Left cardiac atrium (tissue), 4 donors: ENCODE measurements around the gene CMSS1. TPM values are rescaled to one million over a fixed set of nuclear protein-coding genes. Genes with fewer than 3 reads are reported as not detected.

Experiments
- ATAC-seq, 2 donors: fragments of 200-7000 bp; cut with Tn5 transposase; one replicate each; pipeline ENCODE4 v1.9.1; 2020; ENCODE audit warnings: mild to moderate bottlenecking in 2 of 2, moderate library complexity in 2 of 2
- DNase-seq: peaks from one replicate; pipeline ENCODE4 v3.0.0-alpha.2; 2020
- intact Hi-C, 2 donors: fragments of 100-400 bp; cut with DNase I; formaldehyde crosslinking; loops; one replicate each; pipeline versions ENCODE4 v1.14.1 to v1.15.1; 2022 to 2023
- total RNA-seq, 2 donors: library from RNA; stranded (reverse); fragmentation: NEBNext Ultra II Directional; extraction: Animal tissue kit (Norgen Biotek cat#: 25700); gene quantifications; one replicate each; pipeline ENCODE4 v1.2.1, GENCODE V29; 2021
- donor health status: DM: no; HTN: yes; CAD: no.
- donor health status: DM: no; HTN: yes; CAD: no; lungs with severe emphysema.
- donor health status: DM: yes; HTN: yes; CAD: no.
- donor health status: Dilated cardiomyopathy.

Gene CMSS1
- total RNA-seq, 2 donors from 2014 or later = 28.7 to 33.7 TPM

DNA sequence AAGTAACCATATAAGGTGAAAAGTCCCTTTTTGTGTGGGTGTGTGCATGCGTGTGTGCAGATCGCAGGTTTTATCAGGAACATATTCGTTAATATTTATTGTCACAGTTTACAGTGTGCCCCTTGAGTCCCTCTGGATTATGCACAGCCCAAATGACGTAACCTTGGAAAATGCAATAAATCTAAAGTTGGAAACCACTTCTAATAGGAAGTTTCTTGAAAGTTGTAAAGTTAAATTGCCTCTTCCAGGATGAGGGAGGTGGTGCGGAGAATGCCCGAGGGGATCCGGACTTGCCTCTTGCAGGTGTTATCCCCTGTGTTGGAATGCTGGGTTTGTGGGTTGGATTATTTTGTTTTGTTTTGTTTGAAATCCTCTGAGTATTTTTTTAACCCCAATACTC lies 143.3 kb downstream of the CMSS1 start:
- ATAC-seq (no peak), DNase-seq (no peak)
- intact Hi-C loops = no loop called here

DNA sequence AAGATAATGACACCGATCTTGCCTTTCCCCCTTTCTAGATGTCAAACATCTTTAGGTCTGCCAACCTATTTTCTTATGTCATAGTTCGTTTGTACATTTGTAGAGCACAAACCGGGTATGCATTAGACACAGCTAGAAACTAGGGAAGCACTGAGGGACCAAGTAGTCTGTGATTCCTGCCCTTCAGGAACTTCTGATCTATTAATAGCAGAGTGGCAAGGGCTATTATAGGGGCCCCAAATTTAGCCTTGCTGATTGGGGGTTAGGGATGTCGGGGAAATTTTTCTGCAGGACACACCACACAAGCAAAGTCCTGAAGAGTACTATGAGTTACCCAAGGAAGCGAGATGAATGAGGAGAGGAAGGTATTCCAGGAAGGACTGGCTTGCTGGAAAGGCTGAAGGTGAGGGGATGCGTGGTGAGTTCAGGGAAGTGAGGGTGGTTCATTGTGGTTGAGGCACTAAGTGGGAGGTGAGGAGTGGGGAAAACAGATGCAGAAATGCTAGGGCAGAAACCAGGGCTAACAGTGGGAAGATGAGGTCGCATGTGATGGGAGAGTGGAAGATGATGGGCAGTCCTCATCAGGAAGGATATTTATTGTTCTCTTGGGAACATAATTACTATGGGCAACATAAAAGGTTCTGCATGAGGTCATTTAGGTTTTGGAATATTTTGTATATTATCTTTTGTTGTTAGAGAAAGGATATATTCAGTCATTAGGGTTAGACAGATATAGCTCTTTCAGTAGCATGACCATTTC lies 144.3 kb downstream of the CMSS1 start:
- DNase-seq (no peak), ATAC-seq (no peak)
- intact Hi-C loops = no loop called here

DNA sequence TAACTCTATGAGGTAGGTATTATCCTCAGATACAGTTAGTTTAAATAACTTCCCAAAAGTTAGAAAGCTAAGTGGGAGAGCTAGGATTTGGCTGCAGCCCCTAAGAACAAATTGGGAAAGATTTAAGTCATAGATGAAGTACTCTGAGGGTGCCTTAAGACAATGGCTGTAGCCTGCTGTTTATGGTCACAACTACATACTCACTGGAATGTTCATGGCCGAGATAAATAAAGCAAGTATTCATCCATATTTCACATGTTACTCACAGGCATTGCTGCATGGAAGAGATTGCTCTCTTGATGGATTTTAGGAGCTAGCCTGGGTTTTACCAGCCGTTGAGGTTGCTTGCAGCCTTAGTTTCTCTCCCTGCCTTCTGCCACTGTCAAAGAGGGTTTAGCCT lies 145.0 kb downstream of the CMSS1 start:
- DNase-seq = no peak
- ATAC-seq = no peak
- intact Hi-C loops = no loop called here

DNA sequence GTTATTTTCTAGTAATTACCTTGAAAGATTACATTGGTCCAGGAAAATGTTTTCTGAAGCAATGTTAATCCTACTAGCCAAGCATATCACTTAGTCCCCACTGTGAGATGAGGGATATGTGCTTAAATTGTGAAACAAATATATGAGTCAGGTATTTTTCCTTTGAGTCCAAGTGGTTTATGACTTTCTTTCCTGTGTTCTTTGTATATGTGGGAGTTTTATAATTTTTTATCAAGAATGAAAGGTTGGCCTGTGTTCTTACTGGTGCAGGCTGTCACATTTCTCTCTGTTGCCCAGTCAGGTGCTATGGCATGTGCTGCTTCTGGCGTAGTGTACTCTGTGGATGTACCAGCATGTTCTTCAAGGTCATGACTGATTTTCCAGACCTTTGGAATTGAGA lies 147.4 kb downstream of the CMSS1 start:
- DNase-seq (no peak), ATAC-seq (peak; percentile 48 to 77)
- intact Hi-C loops = no loop called here

DNA sequence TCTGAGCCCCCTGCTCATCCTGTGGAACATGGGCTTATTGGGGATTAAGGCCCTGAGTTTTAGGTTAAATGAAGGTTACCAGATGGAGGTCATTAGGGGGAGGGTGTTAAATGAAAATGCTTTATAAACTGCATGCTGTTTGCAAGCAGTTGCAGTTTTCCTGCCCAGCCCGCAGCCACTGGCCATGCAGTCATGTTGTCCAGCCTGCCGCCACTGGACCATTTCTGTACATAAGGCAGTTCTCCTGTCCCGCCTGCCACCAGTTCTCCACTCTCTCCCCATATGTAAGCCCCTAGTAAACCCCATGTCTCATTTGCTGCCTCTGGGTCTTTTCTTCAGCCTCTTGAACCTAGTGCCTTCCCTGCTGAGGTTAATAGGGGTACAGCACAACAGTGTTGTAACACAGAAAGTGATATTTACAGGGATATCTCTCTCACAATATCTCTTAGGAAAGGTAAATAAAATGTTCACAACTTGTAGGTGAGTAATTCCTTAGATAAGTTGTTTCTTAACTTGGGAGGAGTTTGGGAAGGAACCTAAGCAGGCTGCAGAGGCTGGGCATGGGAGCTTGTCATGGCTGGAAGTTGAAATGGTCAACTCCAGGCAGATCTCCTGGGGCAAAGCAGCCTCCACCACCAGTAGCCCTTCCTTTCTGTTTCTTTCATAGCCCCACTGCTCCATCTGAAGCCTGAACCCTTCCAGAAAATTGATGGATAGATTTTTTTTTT lies 148.2 kb downstream of the CMSS1 start:
- DNase-seq (no peak), ATAC-seq (peak in 1 of 2 donors; percentile 58)
- intact Hi-C loops = no loop called here

DNA sequence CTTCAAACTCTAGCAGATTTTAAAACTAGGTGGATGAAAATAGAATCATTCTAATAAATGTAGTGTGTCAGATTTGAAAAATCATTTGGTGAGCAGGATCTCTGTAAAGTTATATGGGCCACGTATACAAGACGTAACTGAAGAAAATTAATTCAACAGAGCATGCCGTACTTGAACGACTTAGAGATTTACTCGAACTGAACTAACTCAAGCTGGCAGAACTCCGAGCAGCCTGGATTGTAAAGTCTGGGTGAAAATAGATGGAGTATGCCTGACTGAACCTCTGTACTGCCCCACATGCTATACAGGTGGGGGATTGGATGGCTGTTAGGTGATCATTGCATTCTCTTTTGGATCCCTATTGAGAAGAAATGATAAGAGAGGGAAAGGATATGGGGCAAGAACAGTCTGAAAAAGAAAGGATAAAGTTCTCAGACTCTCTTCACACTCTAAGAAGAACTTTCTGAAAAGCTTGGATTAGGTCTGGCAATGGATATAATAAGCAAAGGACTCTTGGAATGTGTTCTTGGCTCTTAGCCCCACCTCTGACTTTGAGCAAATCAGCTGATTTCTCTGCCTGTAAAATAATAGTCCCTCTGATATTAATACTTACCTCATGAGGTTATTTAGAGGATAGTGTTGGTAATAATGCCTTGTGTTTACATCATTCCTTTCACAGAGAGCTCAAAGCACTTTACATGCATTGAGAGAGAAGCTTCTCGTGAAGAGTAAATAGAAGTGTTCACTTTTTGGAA lies 149.2 kb downstream of the CMSS1 start:
- DNase-seq = no peak
- intact Hi-C loops = no loop called here
- peak; percentile 22 to 56 for ATAC-seq

DNA sequence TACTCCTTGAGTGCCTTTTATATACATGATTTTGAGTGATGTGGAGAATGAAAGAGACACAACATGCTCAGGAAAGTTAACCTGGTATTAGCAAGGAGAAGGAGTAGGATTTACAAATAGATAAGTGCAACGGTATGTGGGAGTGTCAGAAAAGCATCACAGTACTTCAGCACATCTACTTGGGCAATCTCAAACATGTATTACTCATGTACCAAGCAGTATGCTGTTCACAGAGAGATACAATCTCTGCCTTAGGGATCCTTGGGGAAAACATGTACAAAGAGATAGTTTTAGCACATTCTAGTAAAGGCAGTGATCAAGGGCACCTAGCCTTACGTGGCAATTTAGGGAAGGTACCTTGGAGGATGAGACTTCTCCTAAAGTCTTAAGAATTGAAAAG lies 150.1 kb downstream of the CMSS1 start:
- no peak for DNase-seq
- ATAC-seq = peak in 1 of 2 donors; percentile 63
- intact Hi-C loops = no loop called here

DNA sequence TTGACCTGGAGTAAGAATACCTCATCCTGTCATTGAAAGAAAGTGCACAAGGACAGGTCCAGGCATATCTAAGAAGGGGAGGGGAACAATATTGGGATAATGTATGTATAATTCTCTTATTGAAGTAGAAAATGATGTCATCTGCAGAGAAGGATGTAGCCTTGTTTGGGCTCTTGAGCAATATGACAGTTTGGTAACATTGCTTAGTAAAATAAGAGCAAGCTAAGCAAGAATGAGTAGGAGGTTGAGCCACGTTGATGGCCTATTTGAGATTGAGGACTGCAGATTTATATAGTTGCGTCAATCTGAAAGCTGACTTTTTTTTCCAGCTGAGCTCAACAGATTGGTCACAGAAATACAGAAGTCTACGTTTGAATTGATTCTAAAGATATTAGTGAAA lies 151.5 kb downstream of the CMSS1 start:
- ATAC-seq = no peak
- intact Hi-C loops = no loop called here

DNA sequence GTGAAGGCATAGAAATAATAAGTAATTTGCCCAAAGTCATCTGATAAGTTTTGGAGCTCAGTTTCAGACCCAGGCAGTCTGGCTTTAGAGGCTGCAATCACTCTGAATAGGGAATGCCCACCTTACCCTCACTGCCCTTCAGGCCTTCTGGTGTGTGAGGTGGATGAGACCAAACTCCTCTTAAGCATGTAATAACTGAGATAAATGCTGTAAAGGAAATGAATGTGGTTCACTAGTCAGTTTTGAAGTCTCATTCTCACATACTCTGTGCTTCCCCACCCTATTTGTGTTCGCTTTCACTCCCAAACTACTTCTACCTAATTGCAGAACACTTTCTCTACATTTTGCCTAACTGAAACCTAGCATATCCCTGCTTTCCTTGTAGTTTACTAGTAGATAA lies 152.5 kb downstream of the CMSS1 start:
- no peak for ATAC-seq
- DNase-seq = no peak
- intact Hi-C loops = no loop called here

More for the DNA sequence above, 151.5 kb downstream of the CMSS1 start:
- DNase-seq = no peak

DNA sequence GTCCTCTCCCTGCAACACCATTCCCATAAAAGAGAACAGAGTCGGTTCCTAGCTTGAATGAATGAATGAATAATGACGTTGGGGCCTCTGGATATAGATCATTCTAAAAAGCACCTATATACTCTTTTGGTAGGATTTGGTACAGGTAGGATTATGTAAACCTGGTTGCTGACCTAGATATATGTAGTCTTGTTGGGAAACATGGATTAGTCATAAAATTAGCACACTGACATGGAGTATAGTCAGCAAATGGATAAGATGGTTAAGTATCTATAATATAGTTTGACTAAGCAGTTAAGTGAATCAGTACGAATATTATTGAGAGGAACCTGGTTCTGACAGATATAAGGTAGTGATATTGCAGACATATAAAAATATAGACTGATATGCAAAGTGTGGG lies 154.1 kb downstream of the CMSS1 start:
- DNase-seq (no peak), ATAC-seq (no peak)
- intact Hi-C loops = no loop called here

DNA sequence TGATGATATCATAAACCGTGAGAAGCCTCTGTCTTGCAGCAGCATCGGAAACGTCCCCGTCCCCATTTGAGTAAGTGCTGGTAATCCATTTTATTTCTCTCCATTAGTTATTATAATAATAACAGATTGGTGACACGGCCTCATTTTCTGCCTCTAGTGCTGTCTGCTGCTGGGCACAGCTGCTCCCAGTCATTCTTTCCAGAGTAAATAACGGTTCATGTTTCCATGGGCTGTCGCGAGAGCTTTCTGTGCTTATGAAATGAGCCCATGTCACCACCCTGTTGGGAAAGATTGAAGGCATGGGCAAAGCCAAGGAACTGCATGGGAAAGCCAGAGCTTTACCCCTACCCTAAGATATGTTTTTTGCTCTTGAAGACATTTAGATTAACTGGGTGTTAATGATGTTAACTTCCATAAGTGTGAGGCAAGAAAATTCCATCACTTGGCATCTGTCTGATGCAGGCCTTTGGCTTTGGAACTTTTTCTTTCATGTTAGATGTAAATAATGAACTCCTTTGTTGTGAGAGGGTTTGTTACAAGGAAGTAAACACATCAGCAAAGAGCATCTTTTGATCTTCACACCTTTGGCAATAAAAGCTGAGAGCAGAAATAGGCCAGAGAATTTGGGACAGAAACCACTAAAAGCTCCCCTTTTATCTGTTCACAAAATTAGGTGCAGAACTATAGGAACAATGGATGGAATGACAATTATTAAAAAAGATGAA lies 154.9 kb downstream of the CMSS1 start:
- ATAC-seq = peak in 1 of 2 donors; percentile 38
- intact Hi-C loops = no loop called here
- no peak for DNase-seq

DNA sequence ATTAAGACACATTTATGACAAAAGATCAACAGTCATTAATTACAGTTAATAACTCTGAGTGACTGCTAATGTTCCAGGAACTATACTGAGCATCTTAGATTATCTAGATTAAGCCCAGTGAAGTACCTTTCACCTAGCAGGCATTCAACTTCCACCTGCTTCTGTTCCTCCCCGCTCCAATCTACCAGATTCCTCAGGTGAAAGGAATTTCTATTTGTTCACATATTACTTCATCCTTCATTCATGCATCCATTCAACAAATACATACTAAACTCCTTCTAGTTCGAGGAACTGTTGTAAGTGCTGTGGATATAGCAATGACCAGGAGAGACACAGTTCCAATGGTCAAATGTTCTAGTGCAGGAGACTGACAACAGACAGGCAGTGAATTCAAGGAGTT lies 157.3 kb downstream of the CMSS1 start:
- no peak for ATAC-seq
- intact Hi-C loops = no loop called here
- no peak for DNase-seq

DNA sequence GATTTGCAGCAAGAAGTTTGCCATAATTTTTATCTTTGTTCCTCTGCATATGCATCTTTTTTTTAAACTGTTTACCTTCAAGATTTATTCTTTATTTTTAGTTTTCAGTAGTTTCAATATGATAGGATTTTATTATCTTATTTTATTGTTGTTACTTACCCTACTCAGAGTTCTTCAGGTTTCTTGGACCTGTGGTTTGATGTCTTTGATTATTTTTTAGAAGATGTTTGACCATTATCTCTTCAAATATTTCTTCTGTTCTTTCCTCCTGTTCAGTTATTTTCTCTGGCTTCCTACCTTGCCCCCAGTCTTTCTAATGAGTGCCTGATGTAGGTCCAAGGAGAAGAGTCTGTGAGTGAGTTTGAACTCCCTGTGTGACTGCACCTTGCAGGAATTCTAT lies 158.9 kb downstream of the CMSS1 start:
- ATAC-seq = no peak
- intact Hi-C loops = no loop called here
- no peak for DNase-seq

DNA sequence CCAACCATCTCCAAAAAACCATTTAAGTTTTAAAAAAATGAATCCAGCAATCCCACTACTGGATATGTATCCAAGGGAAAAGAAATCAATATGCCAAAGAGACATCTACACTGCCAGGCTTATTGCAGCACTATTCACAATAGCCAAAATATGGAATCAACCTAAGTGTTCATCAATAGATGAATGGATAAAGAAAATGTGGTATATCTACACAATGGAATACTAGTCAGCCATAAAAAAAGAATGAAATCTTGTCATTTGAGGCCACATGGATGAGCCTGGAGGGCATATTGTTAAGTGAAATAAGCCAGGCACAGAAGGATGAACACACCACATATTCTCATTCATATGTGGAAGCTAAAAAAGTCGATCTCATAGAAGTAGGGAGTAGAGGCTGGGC lies 160.6 kb downstream of the CMSS1 start:
- intact Hi-C loops = no loop called here
- no peak for ATAC-seq
- DNase-seq = no peak

DNA sequence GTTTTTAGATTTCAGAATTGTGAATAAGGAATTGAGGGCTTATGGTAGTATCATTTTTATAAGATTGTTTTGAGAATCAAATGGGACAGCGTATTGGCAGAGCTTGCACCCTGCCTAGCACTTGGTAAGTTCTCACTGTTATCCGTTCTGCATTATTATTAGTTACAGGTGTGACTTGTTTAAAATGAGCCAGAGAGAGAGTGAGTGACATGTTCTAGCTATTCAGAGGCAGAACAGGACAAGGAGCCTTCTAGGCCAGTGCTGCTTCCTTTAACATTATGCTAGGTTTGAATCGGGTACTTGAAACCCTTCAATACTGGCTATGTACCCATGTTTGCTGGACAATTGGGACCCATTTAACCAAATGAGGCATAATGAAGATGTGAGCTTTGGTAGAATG lies 162.9 kb downstream of the CMSS1 start:
- ATAC-seq = peak; percentile 71 to 82
- intact Hi-C loops = loop anchor here in 1 of 2 donors (2.0 kb wide), 1 partner anchor 74 kb away; no protein-coding TSS in a partner anchor
- no peak for DNase-seq

DNA sequence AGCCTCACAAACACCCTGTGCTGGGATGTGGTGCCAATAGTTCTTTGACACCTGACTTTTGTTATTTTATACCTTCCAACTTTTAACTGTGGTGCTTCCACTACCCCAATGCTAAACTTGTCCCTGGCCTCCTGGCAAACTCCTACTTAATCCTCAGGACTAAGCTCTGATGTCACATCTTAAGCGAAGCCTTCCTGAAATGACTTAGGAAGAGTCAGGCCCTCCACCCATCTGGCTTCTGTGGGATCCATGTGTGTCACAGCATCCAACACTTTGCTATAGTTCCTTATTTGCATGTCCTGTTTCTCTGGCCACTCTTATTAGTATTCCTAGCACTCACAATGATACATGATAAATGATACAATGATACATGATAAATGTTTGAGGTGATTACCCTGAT lies 163.5 kb downstream of the CMSS1 start:
- DNase-seq = no peak
- ATAC-seq = no peak
- intact Hi-C loops = loop anchor here in 1 of 2 donors (2.0 kb wide), 1 partner anchor 74 kb away; no protein-coding TSS in a partner anchor

DNA sequence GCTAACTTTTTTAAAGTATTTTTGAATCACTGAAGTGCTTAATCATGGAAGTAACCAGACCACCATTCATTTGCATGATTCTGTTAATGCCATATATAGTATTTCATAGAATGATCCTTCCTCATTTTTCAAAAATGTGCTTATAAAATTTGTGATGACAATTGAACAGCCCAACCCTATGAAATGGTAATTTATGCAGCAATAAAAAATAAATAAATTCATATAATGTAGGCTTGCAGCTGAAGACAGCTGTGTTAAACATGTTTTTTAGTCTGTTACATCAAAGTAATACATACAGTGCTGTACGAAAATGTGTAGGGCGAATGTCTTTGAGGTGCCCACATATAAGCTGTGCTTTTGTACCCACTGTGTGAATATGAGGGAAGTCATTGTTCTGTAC lies 165.0 kb downstream of the CMSS1 start:
- no peak for ATAC-seq
- intact Hi-C loops = no loop called here
- DNase-seq = no peak

DNA sequence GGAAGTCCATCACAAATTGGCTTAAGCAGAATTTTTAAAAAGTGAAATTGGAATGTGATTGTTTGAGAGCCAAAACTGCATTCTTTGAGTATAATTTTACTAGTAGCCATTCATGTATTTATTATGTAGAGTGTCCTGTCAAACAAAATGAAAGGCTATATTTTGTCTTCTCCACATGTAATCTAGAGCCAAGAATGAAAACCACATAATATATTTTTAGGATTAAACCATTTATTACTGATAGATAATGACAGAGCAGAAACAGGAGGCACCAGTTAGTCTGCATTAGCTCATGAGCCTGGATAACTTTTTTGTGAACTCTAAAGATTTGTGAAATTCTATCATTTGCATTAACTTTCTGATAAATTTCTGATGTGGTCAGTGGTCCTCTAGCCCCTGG lies 166.5 kb downstream of the CMSS1 start:
- no peak for ATAC-seq
- no peak for DNase-seq
- intact Hi-C loops = no loop called here

DNA sequence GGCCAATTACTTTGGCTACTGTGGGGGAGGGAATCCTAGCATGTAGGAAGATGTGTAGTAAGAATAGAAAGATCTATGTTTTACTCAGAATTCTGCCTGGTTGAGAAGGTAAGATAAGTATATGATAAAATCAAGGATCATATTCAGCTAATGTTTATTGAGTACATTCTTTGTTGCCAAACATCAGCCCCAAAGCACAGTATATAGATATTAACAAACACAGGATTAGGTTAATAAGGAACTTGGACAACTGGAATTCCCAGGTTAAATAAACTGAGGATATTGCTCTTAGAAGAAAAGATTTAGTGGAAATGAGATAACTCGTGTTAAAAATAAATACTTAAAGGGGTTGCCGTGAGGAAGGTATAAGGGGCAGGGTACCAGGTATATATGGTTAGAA lies 167.0 kb downstream of the CMSS1 start:
- DNase-seq = no peak
- intact Hi-C loops = no loop called here
- ATAC-seq = no peak
